Large intestine (tissue), 3 donors: ENCODE data around the gene SULF2. TPM values are rescaled to one million over a fixed set of nuclear protein-coding genes. Genes with fewer than 3 reads are reported as not detected.

Experiments used
- DNase-seq, 2 donors: peaks; one replicate each; pipeline versions ENCODE4 v3.0.0 to v3.0.0-alpha.2; 2013
- H3K27ac ChIP-seq: one replicate; pipeline ENCODE4 v1.5.1; 2013; ENCODE audit warnings: low read length
- H3K27me3 ChIP-seq: 2 replicates; pipeline ENCODE4 v1.6.1; 2013; ENCODE audit warnings: low read length; ENCODE audit not compliant: control insufficient read depth, insufficient read depth
- H3K36me3 ChIP-seq: 2 replicates; pipeline ENCODE4 v1.6.1; 2013; ENCODE audit warnings: low read length; ENCODE audit not compliant: control insufficient read depth, insufficient read depth
- H3K4me1 ChIP-seq: one replicate; pipeline ENCODE4 v1.6.1; 2013; ENCODE audit warnings: low read length; ENCODE audit not compliant: control insufficient read depth, insufficient read depth
- H3K4me3 ChIP-seq: one replicate; pipeline ENCODE4 v1.5.1; 2013; ENCODE audit warnings: low read length
- H3K9me3 ChIP-seq: one replicate; pipeline ENCODE4 v1.6.1; 2013; ENCODE audit warnings: mild to moderate bottlenecking, low read depth, low read length, moderate library complexity; ENCODE audit not compliant: control insufficient read depth
- WGBS: methylation state at CpG from one replicate; pipeline ENCODE4 v1.1.5; 2013; ENCODE audit warnings: low lambda C conversion rate; ENCODE audit not compliant: insufficient coverage; 5-methylcytosine and 5-hydroxymethylcytosine counted together
- polyA plus RNA-seq: library from polyadenylated mRNA; unstranded; fragments of 120-200 nt; gene quantifications from one replicate; pipeline ENCODE4 v1.2.1, GENCODE V29; 2013

The SULF2 gene
- polyA plus RNA-seq, 1 donor = 51.7 TPM

GRCh38 chr20:47776639-47777038 is 8.6 kb downstream of the SULF2 start:
- no peak overlapping the region for H3K27ac ChIP-seq
- WGBS = 83% methylated on average over 1 of the region's 4 CpGs
- no peak for DNase-seq
- no peak overlapping the region for H3K4me3 ChIP-seq
- no peaks in the 10 kb centered on the region for H3K9me3 ChIP-seq
- H3K36me3 ChIP-seq = no peaks in the 10 kb centered on the region
- H3K27me3 ChIP-seq = no peaks in the 10 kb centered on the region
- peaks cover 25% of the 10 kb centered on the region for H3K4me1 ChIP-seq

GRCh38 chr20:47775841-47776240 is 9.4 kb downstream of the SULF2 start:
- Histone ChIP-seq H3K36me3 (no peaks in the 10 kb centered on the region), H3K27ac (no peak overlapping the region), H3K27me3 (no peaks in the 10 kb centered on the region), H3K4me1 (peaks cover 25% of the 10 kb centered on the region), H3K4me3 (no peak overlapping the region), H3K9me3 (peaks cover 3% of the 10 kb centered on the region)
- DNase-seq = no peak
- WGBS = 75% methylated on average over 2 of the region's 5 CpGs

- H3K36me3 ChIP-seq = no peaks in the 10 kb centered on the region
- no peak overlapping the region for H3K4me3 ChIP-seq
- H3K9me3 ChIP-seq = peaks cover 8% of the 10 kb centered on the region
- no peaks in the 10 kb centered on the region for H3K27me3 ChIP-seq
- no peak for DNase-seq
- H3K4me1 ChIP-seq = peaks cover 25% of the 10 kb centered on the region
- WGBS = no CpG with 5 or more reads among the region's 5 CpGs
- no peak overlapping the region for H3K27ac ChIP-seq
These were observed 10.2 kb downstream of the SULF2 start for GRCh38 chr20:47775039-47775438.

- Histone ChIP-seq H3K27me3 (no peaks in the 10 kb centered on the region), H3K36me3 (no peaks in the 10 kb centered on the region), H3K27ac (peak overlapping the region; percentile 73), H3K4me3 (peak overlapping the region; percentile 20), H3K9me3 (peaks cover 8% of the 10 kb centered on the region), H3K4me1 (peaks cover 25% of the 10 kb centered on the region)
- no CpG with 5 or more reads among the region's 14 CpGs for WGBS
- peak; percentile 58 to 81 for DNase-seq
These were observed 11.0 kb downstream of the SULF2 start for GRCh38 chr20:47774131-47774777.

GRCh38 chr20:47773371-47773786 is 11.9 kb downstream of the SULF2 start:
- Histone ChIP-seq H3K4me3 (peak overlapping the region; percentile 20), H3K9me3 (peaks cover 8% of the 10 kb centered on the region), H3K27ac (peak overlapping the region; percentile 73), H3K4me1 (peaks cover 27% of the 10 kb centered on the region), H3K27me3 (no peaks in the 10 kb centered on the region), H3K36me3 (no peaks in the 10 kb centered on the region)
- DNase-seq = peak; percentile 59 to 85
- WGBS = no CpG with 5 or more reads among the region's 8 CpGs

GRCh38 chr20:47770935-47771334 is 14.3 kb downstream of the SULF2 start:
- peaks cover 26% of the 10 kb centered on the region for H3K4me1 ChIP-seq
- H3K27ac ChIP-seq = no peak overlapping the region
- no peaks in the 10 kb centered on the region for H3K36me3 ChIP-seq
- DNase-seq = no peak
- H3K27me3 ChIP-seq = no peaks in the 10 kb centered on the region
- peaks cover 8% of the 10 kb centered on the region for H3K9me3 ChIP-seq
- WGBS = no CpG with 5 or more reads among the region's 12 CpGs
- H3K4me3 ChIP-seq = no peak overlapping the region

- H3K27ac ChIP-seq = peak overlapping the region; percentile 13
These were observed 17.1 kb downstream of the SULF2 start for GRCh38 chr20:47768016-47768824.

GRCh38 chr20:47765691-47766594 is 19.3 kb downstream of the SULF2 start:
- Histone ChIP-seq H3K9me3 (peaks cover 6% of the 10 kb centered on the region), H3K27ac (no peak overlapping the region), H3K4me1 (peaks cover 8% of the 10 kb centered on the region), H3K36me3 (peaks cover 2% of the 10 kb centered on the region), H3K27me3 (no peaks in the 10 kb centered on the region), H3K4me3 (no peak overlapping the region)
- WGBS = no CpG with 5 or more reads among the region's 4 CpGs
- no peak for DNase-seq

More at GRCh38 chr20:47768016-47768824, 17.1 kb downstream of the SULF2 start:
- Histone ChIP-seq H3K4me3 (no peak overlapping the region), H3K27me3 (no peaks in the 10 kb centered on the region), H3K36me3 (peaks cover 2% of the 10 kb centered on the region), H3K4me1 (peaks cover 12% of the 10 kb centered on the region), H3K9me3 (peaks cover 8% of the 10 kb centered on the region)
- no CpG with 5 or more reads among the region's 16 CpGs for WGBS
- peak in 1 of 2 donors; percentile 51 for DNase-seq

GRCh38 chr20:47765271-47765670 is 20.0 kb downstream of the SULF2 start:
- DNase-seq = no peak
- Histone ChIP-seq H3K36me3 (peaks cover 2% of the 10 kb centered on the region), H3K27ac (no peak overlapping the region), H3K27me3 (no peaks in the 10 kb centered on the region), H3K4me3 (no peak overlapping the region), H3K9me3 (no peaks in the 10 kb centered on the region), H3K4me1 (peaks cover 8% of the 10 kb centered on the region)
- 100% methylated on average over 1 of the region's 7 CpGs for WGBS

- Histone ChIP-seq H3K4me3 (no peak overlapping the region), H3K9me3 (no peaks in the 10 kb centered on the region), H3K36me3 (peaks cover 2% of the 10 kb centered on the region), H3K27ac (no peak overlapping the region), H3K27me3 (no peaks in the 10 kb centered on the region), H3K4me1 (peaks cover 8% of the 10 kb centered on the region)
- DNase-seq = no peak
- 90% methylated on average over 2 of the region's 8 CpGs for WGBS
These were observed 21.0 kb downstream of the SULF2 start for GRCh38 chr20:47764154-47764733.
